Liver (tissue), 9 donors: Measurements from ENCODE around the gene TST. TPM values are rescaled to one million over a fixed set of nuclear protein-coding genes. Genes with fewer than 3 reads are reported as not detected.

Experiments used
- DNase-seq: peaks from one replicate; pipeline ENCODE4 v3.0.0-alpha.2; 2017; ENCODE audit warnings: low spot score
- H3K27ac ChIP-seq, 2 donors: one replicate each; pipeline ENCODE4 v1.7.0; 2013; ENCODE audit warnings: inconsistent platforms in 2 of 2, low read length in 2 of 2, control low read depth in 1 of 2, low read depth in 1 of 2, mild to moderate bottlenecking in 1 of 2
- H3K27me3 ChIP-seq, 4 donors: one replicate each; pipeline versions ENCODE4 v1.6.1 to v1.7.0; 2013; ENCODE audit warnings: low read length in 3 of 4, inconsistent platforms in 1 of 4, mild to moderate bottlenecking in 1 of 4, moderate library complexity in 1 of 4; ENCODE audit not compliant: control insufficient read depth in 4 of 4, insufficient read depth in 4 of 4
- H3K36me3 ChIP-seq, 4 donors: one replicate each; pipeline versions ENCODE4 v1.6.1 to v1.7.0; 2013; ENCODE audit warnings: low read length in 3 of 4, mild to moderate bottlenecking in 3 of 4, low read depth in 1 of 4, moderate library complexity in 1 of 4; ENCODE audit not compliant: control insufficient read depth in 4 of 4, insufficient read depth in 3 of 4
- H3K4me1 ChIP-seq, 4 donors: one replicate each; pipeline versions ENCODE4 v1.6.1 to v1.7.0; 2013; ENCODE audit warnings: low read length in 3 of 4, mild to moderate bottlenecking in 3 of 4, moderate library complexity in 1 of 4; ENCODE audit not compliant: control insufficient read depth in 4 of 4, insufficient read depth in 4 of 4
- H3K4me3 ChIP-seq, 3 donors: one replicate each; pipeline versions ENCODE4 v1.6.1 to v1.7.0; 2013; ENCODE audit warnings: low read length in 3 of 3, control low read depth in 1 of 3, low read depth in 1 of 3, mild to moderate bottlenecking in 1 of 3
- H3K9ac ChIP-seq, 2 donors: one replicate each; pipeline ENCODE4 v1.7.0; 2013; ENCODE audit warnings: low read length in 2 of 2, mild to moderate bottlenecking in 2 of 2, moderate library complexity in 2 of 2, control low read depth in 1 of 2, low read depth in 1 of 2
- H3K9me3 ChIP-seq, 4 donors: one replicate each; pipeline versions ENCODE4 v1.6.1 to v1.7.0; 2013; ENCODE audit warnings: low read length in 3 of 4; ENCODE audit not compliant: control insufficient read depth in 4 of 4
- FOXA1 ChIP-seq: IDR thresholded peaks from 2 replicates; pipeline ENCODE4 v1.6.1; 2016; ENCODE audit warnings: antibody characterized with exemption
- FOXA2 ChIP-seq: IDR thresholded peaks from 2 replicates; pipeline ENCODE4 v1.6.1; 2016; ENCODE audit warnings: antibody characterized with exemption
- HNF4A ChIP-seq, 2 donors: conservative IDR thresholded peaks; 2 replicates each; pipeline ENCODE4 v1.6.1; 2016; ENCODE audit warnings: antibody characterized with exemption in 2 of 2, mild to moderate bottlenecking in 2 of 2
- HNF4G ChIP-seq: IDR thresholded peaks from 2 replicates; pipeline ENCODE4 v1.6.1; 2016; ENCODE audit warnings: antibody characterized with exemption
- JUND ChIP-seq, 2 donors: IDR thresholded peaks; 2 replicates each; pipeline ENCODE4 v1.6.1; 2016; ENCODE audit warnings: antibody characterized with exemption in 2 of 2
- NR2F2 ChIP-seq: IDR thresholded peaks from 2 replicates; pipeline ENCODE4 v1.6.1; 2016; ENCODE audit warnings: antibody characterized with exemption
- RXRA ChIP-seq, 2 donors: IDR thresholded peaks; 2 replicates each; pipeline ENCODE4 v1.6.1; 2017 to 2018; ENCODE audit warnings: antibody characterized with exemption in 2 of 2, mild to moderate bottlenecking in 1 of 2
- SP1 ChIP-seq: IDR thresholded peaks from 2 replicates; pipeline ENCODE4 v1.6.1; 2018; ENCODE audit warnings: antibody characterized with exemption, mild to moderate bottlenecking
- TAF1 ChIP-seq: conservative IDR thresholded peaks from 2 replicates; pipeline ENCODE4 v1.6.1; 2016; ENCODE audit warnings: antibody characterized with exemption, mild to moderate bottlenecking
- YY1 ChIP-seq: IDR thresholded peaks from 2 replicates; pipeline ENCODE4 v1.6.1; 2016; ENCODE audit warnings: antibody characterized with exemption, mild to moderate bottlenecking
- WGBS: extraction: QIAGEN DNeasy Blood & Tissue Kit; methylation state at CpG from one replicate; pipeline ENCODE4 v1.1.7; 2013; 5-methylcytosine and 5-hydroxymethylcytosine counted together
- polyA plus RNA-seq, 2 donors: library from polyadenylated mRNA; stranded (reverse) in 1 of 2; unstranded in 1 of 2; fragments of 200-250 nt in 1 of 2; fragments of >200 nt in 1 of 2; fragmentation: Nextera tagmentation in 1 of 2; extraction: Ambion mirVana in 1 of 2; gene quantifications; one replicate each; pipeline versions ENCODE4 v1.2.1 to v1.2.3, GENCODE V29; 2013 to 2015
- total RNA-seq, 2 donors: library from RNA; depleted of rRNA; stranded (reverse); fragments of >200 nt; gene quantifications; one replicate each; pipeline ENCODE4 v1.2.3, GENCODE V29; 2014
- TF ChIP-seq, protein P1 (sequence below): IDR thresholded peaks from 2 replicates; pipeline ENCODE4 v1.6.1; 2016; ENCODE audit warnings: antibody characterized with exemption
- TF ChIP-seq, protein P2 (sequence below): IDR thresholded peaks from 2 replicates; pipeline ENCODE4 v1.6.1; 2016; ENCODE audit warnings: antibody characterized with exemption, mild to moderate bottlenecking
- TF ChIP-seq, protein P3 (sequence below): IDR thresholded peaks from 2 replicates; pipeline ENCODE4 v1.6.1; 2016; ENCODE audit warnings: antibody characterized with exemption
- donor health status: healthy.
- donor health status: healthy.
- donor health status: healthy.
- donor health status: healthy.
- donor health status: healthy.

TST gene
- total and polyA plus RNA-seq, 4 donors, result 186 to 404 (median 292) TPM

DNA sequence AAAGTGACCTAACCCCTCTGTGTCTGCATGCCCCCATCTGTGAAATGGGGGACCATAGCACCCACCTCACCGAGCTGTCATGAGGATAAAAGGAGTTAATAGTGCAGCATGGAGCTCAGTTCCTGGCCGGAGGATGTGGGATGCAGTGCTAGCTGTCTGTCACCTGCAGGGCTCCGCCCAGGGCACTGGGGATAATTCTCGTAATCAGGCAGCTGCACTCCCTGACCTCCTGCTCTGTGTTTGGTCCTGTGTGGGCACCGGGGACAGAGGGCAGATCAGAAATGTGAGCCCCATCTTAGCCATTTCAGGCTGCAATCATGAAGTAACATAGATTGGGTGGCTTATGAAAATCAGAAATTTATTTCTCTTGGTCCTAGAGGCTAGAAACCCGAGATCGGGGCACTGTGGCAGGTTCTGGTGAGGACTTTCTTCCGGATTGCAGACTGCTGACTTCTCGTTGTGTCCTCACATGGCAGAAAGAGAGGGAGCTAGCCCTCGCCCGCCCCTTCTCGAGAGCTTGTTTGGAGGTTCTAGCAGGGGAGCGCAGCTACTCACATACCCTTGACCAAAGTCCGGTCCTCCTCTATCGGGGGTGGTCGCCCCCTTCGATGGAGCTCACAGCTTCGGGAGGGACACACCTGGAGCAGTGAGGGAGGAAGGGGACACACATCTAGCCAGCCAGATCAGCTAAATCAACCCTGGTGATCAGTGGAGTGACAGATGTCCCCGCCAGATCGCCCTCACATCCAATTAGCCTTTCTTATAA is 35.5 kb upstream of the TST start:
- no peaks in the 10 kb centered on the region for H3K27me3 ChIP-seq
- TF ChIP-seq, protein P1, sequence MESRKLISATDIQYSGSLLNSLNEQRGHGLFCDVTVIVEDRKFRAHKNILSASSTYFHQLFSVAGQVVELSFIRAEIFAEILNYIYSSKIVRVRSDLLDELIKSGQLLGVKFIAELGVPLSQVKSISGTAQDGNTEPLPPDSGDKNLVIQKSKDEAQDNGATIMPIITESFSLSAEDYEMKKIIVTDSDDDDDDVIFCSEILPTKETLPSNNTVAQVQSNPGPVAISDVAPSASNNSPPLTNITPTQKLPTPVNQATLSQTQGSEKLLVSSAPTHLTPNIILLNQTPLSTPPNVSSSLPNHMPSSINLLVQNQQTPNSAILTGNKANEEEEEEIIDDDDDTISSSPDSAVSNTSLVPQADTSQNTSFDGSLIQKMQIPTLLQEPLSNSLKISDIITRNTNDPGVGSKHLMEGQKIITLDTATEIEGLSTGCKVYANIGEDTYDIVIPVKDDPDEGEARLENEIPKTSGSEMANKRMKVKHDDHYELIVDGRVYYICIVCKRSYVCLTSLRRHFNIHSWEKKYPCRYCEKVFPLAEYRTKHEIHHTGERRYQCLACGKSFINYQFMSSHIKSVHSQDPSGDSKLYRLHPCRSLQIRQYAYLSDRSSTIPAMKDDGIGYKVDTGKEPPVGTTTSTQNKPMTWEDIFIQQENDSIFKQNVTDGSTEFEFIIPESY, result no peak
- TF ChIP-seq HNF4A (conservative IDR thresholded peaks at IDR 0.05) (peak; percentile 74 to 82), RXRA (IDR thresholded peaks at IDR 0.05) (peak; percentile 59 to 60), SP1 (peak; percentile 44)
- no peak overlapping the region for H3K9ac ChIP-seq
- peaks cover 0 to 9% (median 2%) of the 10 kb centered on the region in 4 donors for H3K4me1 ChIP-seq
- H3K4me3 ChIP-seq, result no peak overlapping the region
- H3K36me3 ChIP-seq, result no peaks in the 10 kb centered on the region
- H3K27ac ChIP-seq, result no peak overlapping the region
- WGBS, result 79% methylated on average over 20 of the region's 20 CpGs
- DNase-seq, result no peak
- H3K9me3 ChIP-seq, result no peaks in the 10 kb centered on the region

DNA sequence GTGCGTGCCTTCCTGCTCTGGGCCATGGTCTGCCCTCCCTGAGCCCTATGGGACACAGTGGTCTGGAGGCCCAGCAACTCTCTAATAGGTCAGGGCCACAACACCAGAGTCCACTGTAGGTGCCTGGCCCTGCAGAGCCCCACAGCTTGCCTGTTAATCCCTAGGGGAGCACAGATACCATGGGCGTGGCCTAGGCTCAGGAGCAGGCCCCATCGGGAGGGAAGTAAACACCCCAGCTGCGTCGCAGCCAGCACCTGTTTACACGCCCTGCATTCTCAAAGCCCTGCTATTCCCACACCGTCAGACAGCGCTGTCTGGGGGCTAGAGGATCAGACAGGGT is 34.8 kb upstream of the TST start:
- H3K4me3 ChIP-seq, result no peak overlapping the region
- H3K27ac ChIP-seq, result no peak overlapping the region
- H3K9ac ChIP-seq, result no peak overlapping the region
- H3K36me3 ChIP-seq, result no peaks in the 10 kb centered on the region
- no peaks in the 10 kb centered on the region for H3K9me3 ChIP-seq
- peaks cover 0 to 9% (median 2%) of the 10 kb centered on the region in 4 donors for H3K4me1 ChIP-seq
- 83% methylated on average over 8 of the region's 8 CpGs for WGBS
- TF ChIP-seq, protein P2, sequence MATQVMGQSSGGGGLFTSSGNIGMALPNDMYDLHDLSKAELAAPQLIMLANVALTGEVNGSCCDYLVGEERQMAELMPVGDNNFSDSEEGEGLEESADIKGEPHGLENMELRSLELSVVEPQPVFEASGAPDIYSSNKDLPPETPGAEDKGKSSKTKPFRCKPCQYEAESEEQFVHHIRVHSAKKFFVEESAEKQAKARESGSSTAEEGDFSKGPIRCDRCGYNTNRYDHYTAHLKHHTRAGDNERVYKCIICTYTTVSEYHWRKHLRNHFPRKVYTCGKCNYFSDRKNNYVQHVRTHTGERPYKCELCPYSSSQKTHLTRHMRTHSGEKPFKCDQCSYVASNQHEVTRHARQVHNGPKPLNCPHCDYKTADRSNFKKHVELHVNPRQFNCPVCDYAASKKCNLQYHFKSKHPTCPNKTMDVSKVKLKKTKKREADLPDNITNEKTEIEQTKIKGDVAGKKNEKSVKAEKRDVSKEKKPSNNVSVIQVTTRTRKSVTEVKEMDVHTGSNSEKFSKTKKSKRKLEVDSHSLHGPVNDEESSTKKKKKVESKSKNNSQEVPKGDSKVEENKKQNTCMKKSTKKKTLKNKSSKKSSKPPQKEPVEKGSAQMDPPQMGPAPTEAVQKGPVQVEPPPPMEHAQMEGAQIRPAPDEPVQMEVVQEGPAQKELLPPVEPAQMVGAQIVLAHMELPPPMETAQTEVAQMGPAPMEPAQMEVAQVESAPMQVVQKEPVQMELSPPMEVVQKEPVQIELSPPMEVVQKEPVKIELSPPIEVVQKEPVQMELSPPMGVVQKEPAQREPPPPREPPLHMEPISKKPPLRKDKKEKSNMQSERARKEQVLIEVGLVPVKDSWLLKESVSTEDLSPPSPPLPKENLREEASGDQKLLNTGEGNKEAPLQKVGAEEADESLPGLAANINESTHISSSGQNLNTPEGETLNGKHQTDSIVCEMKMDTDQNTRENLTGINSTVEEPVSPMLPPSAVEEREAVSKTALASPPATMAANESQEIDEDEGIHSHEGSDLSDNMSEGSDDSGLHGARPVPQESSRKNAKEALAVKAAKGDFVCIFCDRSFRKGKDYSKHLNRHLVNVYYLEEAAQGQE, result no peak
- TF ChIP-seq, protein P3, sequence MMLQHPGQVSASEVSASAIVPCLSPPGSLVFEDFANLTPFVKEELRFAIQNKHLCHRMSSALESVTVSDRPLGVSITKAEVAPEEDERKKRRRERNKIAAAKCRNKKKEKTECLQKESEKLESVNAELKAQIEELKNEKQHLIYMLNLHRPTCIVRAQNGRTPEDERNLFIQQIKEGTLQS, result no peak
- no peak for TF ChIP-seq NR2F2
- no peak for TF ChIP-seq YY1
- TF ChIP-seq, protein P1, result no peak
- TF ChIP-seq FOXA2, result no peak
- no peak for TF ChIP-seq FOXA1
- no peak for TF ChIP-seq RXRA (IDR thresholded peaks at IDR 0.05)
- TF ChIP-seq JUND (IDR thresholded peaks at IDR 0.05), result no peak
- TF ChIP-seq TAF1, result no peak
- TF ChIP-seq HNF4G, result no peak
- TF ChIP-seq SP1, result no peak
- no peak for DNase-seq
- no peaks in the 10 kb centered on the region for H3K27me3 ChIP-seq
